Adrenal gland (tissue), 12 donors: ENCODE results near the gene FBLN2. TPM values are rescaled to one million over a fixed set of nuclear protein-coding genes. Genes with fewer than 3 reads are reported as not detected.

Experiments used
- DNase-seq, 7 donors: peaks; one replicate each; pipeline ENCODE4 v3.0.0-alpha.2; 2019 to 2020
- H3K27ac ChIP-seq, 5 donors: fragments of 200-600 bp; sonication (generic) in 4 of 5; 1 replicate in 3 of 5; 2 replicates in 2 of 5; pipeline versions ENCODE4 v1.5.1 to v1.8.0; 2016 to 2020; ENCODE audit warnings: mild to moderate bottlenecking in 1 of 5
- H3K27me3 ChIP-seq: fragments of 200-600 bp; 2 replicates; pipeline ENCODE4 v1.8.0; 2021
- H3K36me3 ChIP-seq, 2 donors: fragments of 200-600 bp; replicated peaks in 1 of 2; 1 replicate in 1 of 2; 2 replicates in 1 of 2; pipeline versions ENCODE4 v1.5.1 to v1.8.0; 2018 to 2022
- H3K4me1 ChIP-seq, 2 donors: fragments of 200-600 bp; replicated peaks in 1 of 2; 1 replicate in 1 of 2; 2 replicates in 1 of 2; pipeline versions ENCODE4 v1.5.1 to v1.8.0; 2018 to 2021
- H3K4me3 ChIP-seq, 4 donors: fragments of 200-600 bp; sonication (generic) in 3 of 4; one replicate each; pipeline ENCODE4 v1.5.1; 2016 to 2018
- H3K9me3 ChIP-seq, 3 donors: fragments of 200-600 bp; sonication (generic) in 1 of 3; replicated peaks in 1 of 3; 1 replicate in 2 of 3; 2 replicates in 1 of 3; pipeline versions ENCODE4 v1.5.1 to v1.8.0; 2016 to 2021
- POLR2A ChIP-seq, 2 donors: fragments of 450-650 bp; IDR thresholded peaks; one replicate each; pipeline ENCODE4 v1.6.1; 2017; ENCODE audit warnings: antibody characterized with exemption in 2 of 2, mild to moderate bottlenecking in 2 of 2, moderate library complexity in 1 of 2
- WGBS, 4 donors: extraction: QIAGEN DNeasy Blood & Tissue Kit in 2 of 4; methylation state at CpG; one replicate each; pipeline versions ENCODE4 v1.1.5 to v1.1.7; 2013 to 2017; 5-methylcytosine and 5-hydroxymethylcytosine counted together
- intact Hi-C, 2 donors: fragments of 100-400 bp; cut with DNase I; formaldehyde crosslinking; loops; one replicate each; pipeline versions ENCODE4 v1.14.1 to v1.15.0; 2022 to 2023
- polyA plus RNA-seq, 3 donors: library from polyadenylated mRNA; stranded (reverse); fragments of 200-250 nt in 2 of 3; fragments of 350-450 nt in 1 of 3; fragmentation: Illumina TruSeq in 1 of 3; extraction: RNeasy Lipid Tissue Mini Kit (QIAGEN cat#74804) in 1 of 3; gene quantifications; one replicate each; pipeline ENCODE4 v1.2.3, GENCODE V29; 2013 to 2014
- total RNA-seq, 9 donors: library from RNA; depleted of rRNA in 4 of 9; stranded (reverse); fragments of >200 nt in 4 of 9; fragments of 120-200 nt in 1 of 9; fragmentation: NEBNext Ultra II Directional in 1 of 9; extraction: Animal tissue kit (Norgen Biotek cat#: 25700) in 1 of 9; gene quantifications; one replicate each; pipeline versions ENCODE4 v1.1.0 to v1.2.4, GENCODE V29; 2013 to 2023
- TF ChIP-seq, protein P1 (sequence below), 6 experiments: fragments of 450-650 bp in 4 of 6; fragments of 200-600 bp in 2 of 6; sonication (generic) in 1 of 6; IDR thresholded peaks; 1 replicate in 5 of 6; 2 replicates in 1 of 6; pipeline versions ENCODE4 v1.5.1 to v1.8.0; 2016 to 2021; ENCODE audit warnings: antibody characterized with exemption in 6 of 6, mild to moderate bottlenecking in 2 of 6, moderate library complexity in 1 of 6
- donor health status: healthy with polysubstance abuse.
- donor health status: Bipolar disorder and iron deficiency.
- donor health status: DM: yes; HTN: yes; CAD: no.
- donor health status: DM: no; HTN: no; CAD: no.
- donor health status: DM: no; HTN: no; CAD: no.
- donor health status: DM: yes; HTN: yes; CAD: no.

FBLN2 gene
- total and polyA plus RNA-seq, 12 donors = 1.8 to 31.5 (median 7.0) TPM

DNA sequence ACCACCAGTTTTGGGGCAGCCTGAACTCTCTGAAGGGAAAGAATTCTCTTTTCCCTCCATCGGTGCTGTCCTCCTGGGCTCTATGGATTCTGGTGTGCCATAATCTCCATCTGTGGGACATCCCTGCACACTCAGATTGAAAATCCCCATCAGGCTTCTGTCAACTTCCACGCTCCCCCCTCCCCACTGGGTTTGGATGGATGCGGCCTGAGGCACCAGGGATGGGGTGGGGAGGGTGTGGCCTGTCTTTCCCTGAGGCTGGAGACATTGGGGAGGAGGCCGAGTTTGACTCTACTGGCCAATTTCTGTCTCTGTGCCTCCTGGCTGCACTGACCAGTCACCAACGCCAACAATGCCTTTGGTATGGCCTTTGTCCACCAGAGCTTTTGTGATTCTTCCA, 16.3 kb upstream of the FBLN2 start:
- no peaks in the 10 kb centered on the region for H3K27me3 ChIP-seq
- H3K4me1 ChIP-seq = no peaks in the 10 kb centered on the region
- WGBS, 4 donors = 74 to 85% (median 82%) methylated on average over 5 of the region's 5 CpGs
- no peaks in the 10 kb centered on the region for H3K9me3 ChIP-seq
- no peak for DNase-seq
- intact Hi-C loops = no loop called here
- no peak for TF ChIP-seq POLR2A (IDR thresholded peaks at IDR 0.05)
- TF ChIP-seq, protein P1, sequence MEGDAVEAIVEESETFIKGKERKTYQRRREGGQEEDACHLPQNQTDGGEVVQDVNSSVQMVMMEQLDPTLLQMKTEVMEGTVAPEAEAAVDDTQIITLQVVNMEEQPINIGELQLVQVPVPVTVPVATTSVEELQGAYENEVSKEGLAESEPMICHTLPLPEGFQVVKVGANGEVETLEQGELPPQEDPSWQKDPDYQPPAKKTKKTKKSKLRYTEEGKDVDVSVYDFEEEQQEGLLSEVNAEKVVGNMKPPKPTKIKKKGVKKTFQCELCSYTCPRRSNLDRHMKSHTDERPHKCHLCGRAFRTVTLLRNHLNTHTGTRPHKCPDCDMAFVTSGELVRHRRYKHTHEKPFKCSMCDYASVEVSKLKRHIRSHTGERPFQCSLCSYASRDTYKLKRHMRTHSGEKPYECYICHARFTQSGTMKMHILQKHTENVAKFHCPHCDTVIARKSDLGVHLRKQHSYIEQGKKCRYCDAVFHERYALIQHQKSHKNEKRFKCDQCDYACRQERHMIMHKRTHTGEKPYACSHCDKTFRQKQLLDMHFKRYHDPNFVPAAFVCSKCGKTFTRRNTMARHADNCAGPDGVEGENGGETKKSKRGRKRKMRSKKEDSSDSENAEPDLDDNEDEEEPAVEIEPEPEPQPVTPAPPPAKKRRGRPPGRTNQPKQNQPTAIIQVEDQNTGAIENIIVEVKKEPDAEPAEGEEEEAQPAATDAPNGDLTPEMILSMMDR (IDR thresholded peaks at IDR 0.05) = no peak
- no peak overlapping the region for H3K4me3 ChIP-seq
- H3K36me3 ChIP-seq = no peaks in the 10 kb centered on the region
- H3K27ac ChIP-seq = no peak overlapping the region

DNA sequence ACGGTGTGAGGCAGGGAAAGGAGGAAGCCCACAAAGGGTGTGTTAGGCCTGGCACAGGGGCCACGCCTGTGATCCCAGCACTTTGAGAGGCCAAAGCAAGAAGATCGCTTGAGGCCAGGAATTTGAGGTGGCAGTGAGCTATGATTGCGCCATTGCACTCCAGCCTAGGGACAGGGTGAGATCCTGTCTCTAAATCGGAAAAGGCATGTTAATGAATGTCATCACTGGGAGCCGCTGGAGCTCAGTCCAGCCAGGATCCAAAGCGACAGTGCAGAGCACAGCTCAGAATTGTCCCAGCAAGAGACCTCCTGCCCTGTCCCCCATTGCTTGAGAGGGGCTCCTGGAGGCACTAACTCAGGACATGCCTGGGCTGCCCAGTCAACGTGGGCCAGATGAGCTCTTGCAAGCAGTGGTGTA, 15.0 kb upstream of the FBLN2 start:
- intact Hi-C loops = no loop called here
- WGBS, 4 donors = 85 to 91% (median 86%) methylated on average over 6 to 8 of the region's 8 CpGs
- Histone ChIP-seq H3K9me3 (no peaks in the 10 kb centered on the region), H3K27me3 (no peaks in the 10 kb centered on the region), H3K36me3 (no peaks in the 10 kb centered on the region), H3K27ac (no peak overlapping the region), H3K4me1 (no peaks in the 10 kb centered on the region), H3K4me3 (no peak overlapping the region)
- TF ChIP-seq POLR2A (IDR thresholded peaks at IDR 0.05) = no peak
- TF ChIP-seq, protein P1 (IDR thresholded peaks at IDR 0.05) = no peak
- no peak for DNase-seq

DNA sequence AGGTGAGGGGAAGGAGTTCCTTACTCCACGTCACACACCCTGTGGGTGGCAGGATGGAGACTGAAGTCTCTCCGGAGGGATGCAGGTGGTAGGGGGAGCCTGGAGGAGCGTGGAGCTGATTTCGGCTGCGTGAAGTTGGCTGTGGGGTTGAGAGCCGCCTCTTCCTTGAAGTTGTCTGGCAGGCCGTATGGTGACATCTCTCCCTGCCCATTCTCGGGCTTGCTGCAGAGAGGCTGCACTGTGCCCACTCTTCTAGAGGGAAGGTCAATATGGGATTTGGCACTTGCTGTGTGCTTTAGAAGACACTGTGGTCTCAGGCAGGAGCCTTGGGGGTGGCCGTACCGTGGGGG, 13.4 kb upstream of the FBLN2 start:
- H3K4me1 ChIP-seq = no peaks in the 10 kb centered on the region
- H3K27me3 ChIP-seq = no peaks in the 10 kb centered on the region
- H3K9me3 ChIP-seq = no peaks in the 10 kb centered on the region
- WGBS, 4 donors = 76 to 88% (median 78%) methylated on average over 10 of the region's 10 CpGs
- no peak overlapping the region for H3K4me3 ChIP-seq
- H3K36me3 ChIP-seq = no peaks in the 10 kb centered on the region
- intact Hi-C loops = no loop called here
- no peak for DNase-seq
- no peak overlapping the region for H3K27ac ChIP-seq
- TF ChIP-seq POLR2A (IDR thresholded peaks at IDR 0.05) = no peak
- TF ChIP-seq, protein P1 (IDR thresholded peaks at IDR 0.05) = no peak

DNA sequence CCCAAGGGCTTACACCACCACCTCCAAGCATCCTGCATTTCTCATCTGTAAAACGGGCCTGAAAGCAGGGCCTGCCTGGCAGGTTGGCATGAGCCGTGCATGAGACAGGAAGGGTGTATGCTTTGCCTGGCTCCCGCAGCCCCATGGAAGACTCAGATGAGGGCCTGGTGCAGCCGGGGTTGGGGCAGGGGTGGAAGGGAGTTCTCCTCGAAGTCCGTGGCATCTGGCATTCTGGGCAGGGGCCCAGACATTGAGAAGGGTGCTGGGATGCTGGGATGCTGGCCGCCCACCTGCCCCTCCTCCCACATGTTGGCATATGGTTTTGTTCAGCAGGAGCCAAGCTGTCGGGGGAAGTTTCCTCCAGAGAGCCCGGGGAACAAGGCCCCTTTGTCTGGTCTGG, 13.0 kb upstream of the FBLN2 start:
- H3K4me1 ChIP-seq = no peaks in the 10 kb centered on the region
- no peaks in the 10 kb centered on the region for H3K9me3 ChIP-seq
- 76 to 86% (median 77%) methylated on average over 7 to 9 of the region's 9 CpGs for WGBS, 4 donors
- H3K4me3 ChIP-seq = no peak overlapping the region
- TF ChIP-seq, protein P1 (IDR thresholded peaks at IDR 0.05) = no peak
- no peak for TF ChIP-seq POLR2A (IDR thresholded peaks at IDR 0.05)
- H3K27ac ChIP-seq = no peak overlapping the region
- intact Hi-C loops = no loop called here
- H3K27me3 ChIP-seq = no peaks in the 10 kb centered on the region
- H3K36me3 ChIP-seq = no peaks in the 10 kb centered on the region
- no peak for DNase-seq
